ENCODE results near the gene CEP41.

CEP41 gene

GRCh38 chr7:130346941-130347340 is 93.9 kb downstream of the CEP41 start:
- DNase-seq = no peak

- DNase-seq = no peak
Observed at GRCh38 chr7:130346177-130346905, 94.5 kb downstream of the CEP41 start.

GRCh38 chr7:130345725-130346124 is 95.1 kb downstream of the CEP41 start:
- no peak for DNase-seq

GRCh38 chr7:130345136-130345535 is 95.7 kb downstream of the CEP41 start:
- no peak for DNase-seq

GRCh38 chr7:130344271-130344866 is 96.4 kb downstream of the CEP41 start, which contains the start of gene CPA5:
Gene CPA5 (plus strand): TSS chr7:130344816. CDS start chr7:130346486, 1,670 bp downstream.
- no peak for DNase-seq

Data from effector CD8-positive, alpha-beta T cell (primary cell).